ENCODE results near the gene RAD51. TPM values are rescaled to one million over a fixed set of nuclear protein-coding genes. Genes with fewer than 3 reads are reported as not detected.

Gene RAD51
- total and polyA plus RNA-seq, 4 donors = 0.95 to 2.2 (median 1.2) TPM

GRCh38 chr15:40691737-40692136 is 3.2 kb upstream of the RAD51 start:
- DNase-seq (no peak), ATAC-seq (ENCODE audit: insufficient read depth, low FRiP score) (no peak)
- Histone ChIP-seq H3K36me3 (ENCODE audit: control insufficient read depth in 4 of 4, insufficient read depth in 4 of 4, low read length in 4 of 4) (peaks cover 0 to 12% (median 6%) of the 10 kb centered on the region in 4 donors), H3K4me1 (ENCODE audit: control insufficient read depth in 5 of 5, insufficient read depth in 5 of 5, low read length in 5 of 5) (peaks cover 0 to 20% (median 0%) of the 10 kb centered on the region in 5 donors), H3K9me3 (ENCODE audit: control insufficient read depth in 4 of 4, insufficient read depth in 3 of 4, low read length in 3 of 4) (no peaks in the 10 kb centered on the region), H3K27me3 (ENCODE audit: control insufficient read depth in 3 of 3, insufficient read depth in 3 of 3, low read length in 2 of 3) (no peaks in the 10 kb centered on the region), H3K4me3 (no peak overlapping the region), H3K27ac (ENCODE audit: low read depth in 1 of 2, low read length in 1 of 2) (no peak overlapping the region), H3K9ac (ENCODE audit: insufficient read depth in 1 of 2, low read length in 2 of 2) (no peak overlapping the region)
- no peak for TF ChIP-seq CTCF (IDR thresholded peaks at IDR 0.05; ENCODE audit: control extremely low read depth, extremely low read depth)
- WGBS, 2 donors = 92 to 95% methylated on average over 4 of the region's 4 CpGs

- no peaks in the 10 kb centered on the region for H3K27me3 ChIP-seq (ENCODE audit: control insufficient read depth in 3 of 3, insufficient read depth in 3 of 3, low read length in 2 of 3)
- TF ChIP-seq CTCF (IDR thresholded peaks at IDR 0.05; ENCODE audit: control extremely low read depth, extremely low read depth) = no peak
- peak overlapping the region; percentile 98 to 99 for H3K27ac ChIP-seq (ENCODE audit: low read depth in 1 of 2, low read length in 1 of 2)
- ATAC-seq (ENCODE audit: insufficient read depth, low FRiP score) (no peak), DNase-seq (no peak)
- peak overlapping the region; percentile 79 for H3K4me3 ChIP-seq
- H3K36me3 ChIP-seq (ENCODE audit: control insufficient read depth in 4 of 4, insufficient read depth in 4 of 4, low read length in 4 of 4) = peaks cover 0 to 12% (median 6%) of the 10 kb centered on the region in 4 donors
- 27 to 28% methylated on average over 31 of the region's 31 CpGs for WGBS, 2 donors
- H3K9ac ChIP-seq (ENCODE audit: insufficient read depth in 1 of 2, low read length in 2 of 2) = peak overlapping the region; percentile 93 to 96
- H3K9me3 ChIP-seq (ENCODE audit: control insufficient read depth in 4 of 4, insufficient read depth in 3 of 4, low read length in 3 of 4) = no peaks in the 10 kb centered on the region
- H3K4me1 ChIP-seq (ENCODE audit: control insufficient read depth in 5 of 5, insufficient read depth in 5 of 5, low read length in 5 of 5) = peaks cover 0 to 20% (median 0%) of the 10 kb centered on the region in 5 donors
These were observed 878 bp upstream of the RAD51 start for GRCh38 chr15:40693904-40694687.

GRCh38 chr15:40695469-40695890 is 506 bp downstream of the RAD51 start:
- H3K9ac ChIP-seq (ENCODE audit: insufficient read depth in 1 of 2, low read length in 2 of 2) = no peak overlapping the region
- WGBS, 2 donors = 0 to 1% methylated on average over 24 of the region's 24 CpGs
- peak in 2 of 3 donors; percentile 22 to 31 for DNase-seq
- H3K27me3 ChIP-seq (ENCODE audit: control insufficient read depth in 3 of 3, insufficient read depth in 3 of 3, low read length in 2 of 3) = no peaks in the 10 kb centered on the region
- H3K9me3 ChIP-seq (ENCODE audit: control insufficient read depth in 4 of 4, insufficient read depth in 3 of 4, low read length in 3 of 4) = no peaks in the 10 kb centered on the region
- H3K4me1 ChIP-seq (ENCODE audit: control insufficient read depth in 5 of 5, insufficient read depth in 5 of 5, low read length in 5 of 5) = peaks cover 0 to 20% (median 0%) of the 10 kb centered on the region in 5 donors
- no peak for TF ChIP-seq CTCF (IDR thresholded peaks at IDR 0.05; ENCODE audit: control extremely low read depth, extremely low read depth)
- H3K27ac ChIP-seq (ENCODE audit: low read depth in 1 of 2, low read length in 1 of 2) = peak overlapping the region in 1 of 2 donors; percentile 99
- H3K36me3 ChIP-seq (ENCODE audit: control insufficient read depth in 4 of 4, insufficient read depth in 4 of 4, low read length in 4 of 4) = peaks cover 0 to 12% (median 6%) of the 10 kb centered on the region in 4 donors
- no peak for ATAC-seq (ENCODE audit: insufficient read depth, low FRiP score)
- H3K4me3 ChIP-seq = peak overlapping the region; percentile 68
